ENCODE data around the gene MUC13. TPM values are rescaled to one million over a fixed set of nuclear protein-coding genes. Genes with fewer than 3 reads are reported as not detected.
A peak's percentile ranks its signal among the peaks of the same experiment; 100 is the strongest.

MUC13 gene
- total RNA-seq, 1 experiment from 2014 or later = not detected

- no peaks in the 10 kb centered on the region for H3K9me3 ChIP-seq
- H3K36me3 ChIP-seq = no peaks in the 10 kb centered on the region; the same call in 1 of the 2 replicates
Measured at GRCh38 chr3:124862006-124862405, 72.5 kb downstream of the MUC13 start.

GRCh38 chr3:124861041-124861440, 73.5 kb downstream of the MUC13 start:
- no peaks in the 10 kb centered on the region for H3K27me3 ChIP-seq
- no peak overlapping the region for H3K4me3 ChIP-seq
- H3K36me3 ChIP-seq = no peaks in the 10 kb centered on the region
- DNase-seq = no peak
- H3K9me3 ChIP-seq = no peaks in the 10 kb centered on the region

More at GRCh38 chr3:124862006-124862405, 72.5 kb downstream of the MUC13 start:
- DNase-seq = no peak
- H3K4me3 ChIP-seq = no peak overlapping the region
- no peaks in the 10 kb centered on the region for H3K27me3 ChIP-seq

- Histone ChIP-seq H3K36me3 (no peaks in the 10 kb centered on the region), H3K27me3 (no peaks in the 10 kb centered on the region), H3K9me3 (no peaks in the 10 kb centered on the region), H3K4me3 (no peak overlapping the region)
- DNase-seq = peak; percentile 98
Measured at GRCh38 chr3:124860599-124860998, 74.0 kb downstream of the MUC13 start.

GRCh38 chr3:124859025-124859424, 75.5 kb downstream of the MUC13 start:
- Histone ChIP-seq H3K27me3 (no peaks in the 10 kb centered on the region), H3K36me3 (peaks cover 5% of the 10 kb centered on the region; the same call in 1 of the 2 replicates), H3K9me3 (no peaks in the 10 kb centered on the region), H3K4me3 (no peak overlapping the region)
- DNase-seq = peak; percentile 53

- Histone ChIP-seq H3K27me3 (no peaks in the 10 kb centered on the region), H3K9me3 (no peaks in the 10 kb centered on the region), H3K4me3 (no peak overlapping the region), H3K36me3 (peaks cover 5% of the 10 kb centered on the region; the same call in 1 of the 2 replicates)
- DNase-seq = no peak
Measured at GRCh38 chr3:124858275-124858674, 76.3 kb downstream of the MUC13 start.

GRCh38 chr3:124856677-124857076, 77.9 kb downstream of the MUC13 start:
- Histone ChIP-seq H3K27me3 (no peaks in the 10 kb centered on the region), H3K9me3 (no peaks in the 10 kb centered on the region), H3K4me3 (no peak overlapping the region), H3K36me3 (peaks cover 5% of the 10 kb centered on the region; the same call in 1 of the 2 replicates)
- DNase-seq = no peak

Other genes with a start within 250 kb of the MUC13 start
- gene UMPS, start 204.3 kb downstream of the MUC13 start, total RNA-seq (2014; rRNA removed; shearing (Covaris generic); ENCODE audit: low replicate concordance) = 50.0 and 56.7 TPM in 2 replicates
- gene ITGB5, start 47.4 kb downstream of the MUC13 start, total RNA-seq (2014; rRNA removed; shearing (Covaris generic); ENCODE audit: low replicate concordance) = 115 and 121 TPM in 2 replicates
- 75.1 and 105 TPM in 2 replicates for gene HEG1, start 121.2 kb upstream of the MUC13 start, total RNA-seq (2014; rRNA removed; shearing (Covaris generic); ENCODE audit: low replicate concordance)

All from MG63 (cell line).